Retina (tissue), 1 donor: ENCODE measurements around the gene TMEM179B.
"Not testable (repeated sequence)": the region's sequence is repeated elsewhere in the genome, so short reads cannot be mapped to it uniquely, and the experiment has no call there.

Source experiments
- DNase-seq: peaks from one replicate; pipeline ENCODE4 v3.0.0-alpha.2; 2016

TMEM179B gene

GRCh38 chr11:62791501-62792201 lies 4.4 kb downstream of the TMEM179B start, which contains the start of gene TMEM223:
Gene TMEM223, minus strand, starts transcription at chr11:62792006. Its CDS starts 12 bp downstream, at chr11:62791994.
- peak; percentile 89 for DNase-seq

- DNase-seq, result no peak
Observed at GRCh38 chr11:62792202-62792575, 5.0 kb downstream of the TMEM179B start.

- DNase-seq, result no peak
Observed at GRCh38 chr11:62794201-62794775, 7.1 kb downstream of the TMEM179B start.

- no peak for DNase-seq
Observed at GRCh38 chr11:62796281-62796680, 9.1 kb downstream of the TMEM179B start.

- DNase-seq, result no peak
Observed at GRCh38 chr11:62799486-62799885, 12.3 kb downstream of the TMEM179B start.

- no peak for DNase-seq
Observed at GRCh38 chr11:62801071-62801470, 13.9 kb downstream of the TMEM179B start.

GRCh38 chr11:62804310-62805075 lies 17.3 kb downstream of the TMEM179B start:
- no peak for DNase-seq

GRCh38 chr11:62805076-62805892 lies 18.1 kb downstream of the TMEM179B start, which contains the start of gene NXF1:
Gene NXF1, minus strand, starts transcription at chr11:62805440. Its CDS starts 84 bp downstream, at chr11:62805356.
- peak; percentile 99 for DNase-seq

GRCh38 chr11:62805961-62806441 lies 18.8 kb downstream of the TMEM179B start:
- peak; percentile 18 for DNase-seq

- DNase-seq, result no peak
Observed at GRCh38 chr11:62806611-62807121, 19.5 kb downstream of the TMEM179B start.

GRCh38 chr11:62810748-62811147 lies 23.5 kb downstream of the TMEM179B start:
- no peak for DNase-seq

GRCh38 chr11:62811659-62812058 lies 24.5 kb downstream of the TMEM179B start:
- DNase-seq, result no peak

GRCh38 chr11:62816557-62816956 lies 29.4 kb downstream of the TMEM179B start:
- no peak for DNase-seq

- no peak for DNase-seq
Observed at GRCh38 chr11:62817129-62817528, 29.9 kb downstream of the TMEM179B start.

GRCh38 chr11:62823677-62824076 lies 36.5 kb downstream of the TMEM179B start:
- DNase-seq, result no peak

GRCh38 chr11:62828130-62828529 lies 40.9 kb downstream of the TMEM179B start:
- not testable (repeated sequence) for DNase-seq

- DNase-seq, result no peak
Observed at GRCh38 chr11:62830904-62831519, 43.8 kb downstream of the TMEM179B start.

GRCh38 chr11:62831520-62832335 lies 44.5 kb downstream of the TMEM179B start, which contains the start of gene STX5:
Gene STX5, minus strand, starts transcription at chr11:62832051. Its CDS starts 808 bp downstream, at chr11:62831243.
- DNase-seq, result peak; percentile 100

GRCh38 chr11:62832336-62833234 lies 45.4 kb downstream of the TMEM179B start, which contains the start of gene TEX54:
Gene TEX54, minus strand, starts transcription at chr11:62832841.
- no peak for DNase-seq

GRCh38 chr11:62835336-62835735 lies 48.1 kb downstream of the TMEM179B start:
- no peak for DNase-seq
